Measurements from ENCODE around the gene BBC3.

BBC3 gene

DNA sequence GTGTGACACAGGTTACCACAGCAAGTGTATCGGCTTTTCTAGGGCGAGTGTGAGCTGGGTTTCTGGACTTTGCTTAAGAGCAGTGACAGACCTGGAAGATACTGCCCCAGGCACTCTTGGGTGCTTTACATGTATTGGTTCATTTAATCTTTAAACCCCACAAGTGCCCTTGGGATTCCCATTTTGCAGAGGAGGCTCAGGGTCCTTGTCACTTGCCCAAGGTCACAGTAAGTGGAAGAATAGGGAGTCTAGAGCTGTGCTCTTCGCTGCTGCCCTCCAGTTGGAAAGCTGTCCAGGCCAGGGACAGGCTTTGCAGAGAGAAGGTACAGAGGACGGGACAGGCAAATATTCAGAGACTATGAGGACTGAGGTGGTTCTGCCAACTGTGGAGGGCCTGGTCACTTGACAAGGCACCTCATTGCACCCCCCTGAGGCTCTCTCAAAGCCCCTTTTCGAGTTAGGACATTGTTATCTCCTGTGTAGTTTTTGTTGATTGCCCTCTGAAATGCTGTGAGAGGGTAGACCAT is 42.4 kb downstream of the BBC3 start:
- no peak for DNase-seq

DNA sequence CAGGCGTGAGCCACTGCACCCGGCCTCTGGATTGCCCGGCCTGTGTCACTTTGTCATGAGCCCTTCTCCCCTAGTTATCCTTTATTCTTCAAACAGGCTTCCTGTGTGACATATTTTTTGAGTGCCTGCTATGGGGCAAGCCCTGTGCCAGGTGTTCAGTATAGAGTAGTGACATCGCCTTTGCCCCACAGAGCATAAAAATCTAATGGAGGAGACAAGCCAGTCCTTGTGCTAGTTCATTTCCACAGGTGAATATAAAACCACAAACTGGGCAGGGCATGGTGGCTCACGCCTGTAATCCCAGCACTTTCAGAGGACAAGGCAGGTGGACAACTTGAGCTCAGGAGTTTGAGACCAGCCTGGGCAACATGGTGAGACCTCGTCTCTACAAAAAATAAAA is 43.2 kb downstream of the BBC3 start:
- no peak for DNase-seq

DNA sequence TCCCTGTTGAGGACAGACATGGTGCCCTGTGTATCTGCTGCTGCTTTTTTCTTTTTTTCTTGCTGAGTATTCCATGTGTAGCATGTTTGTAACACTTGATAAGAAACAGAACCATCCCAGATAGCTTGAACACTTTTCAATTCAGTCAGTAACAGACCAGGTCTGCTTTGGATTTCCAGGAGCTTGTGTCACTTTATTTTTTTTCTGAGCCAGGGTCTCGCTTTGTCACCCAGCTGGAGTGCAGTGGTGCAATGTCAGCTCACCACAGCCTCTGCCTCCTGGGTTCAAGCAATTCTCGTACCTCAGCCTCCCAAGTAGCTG is 43.7 kb downstream of the BBC3 start:
- no peak for DNase-seq

DNA sequence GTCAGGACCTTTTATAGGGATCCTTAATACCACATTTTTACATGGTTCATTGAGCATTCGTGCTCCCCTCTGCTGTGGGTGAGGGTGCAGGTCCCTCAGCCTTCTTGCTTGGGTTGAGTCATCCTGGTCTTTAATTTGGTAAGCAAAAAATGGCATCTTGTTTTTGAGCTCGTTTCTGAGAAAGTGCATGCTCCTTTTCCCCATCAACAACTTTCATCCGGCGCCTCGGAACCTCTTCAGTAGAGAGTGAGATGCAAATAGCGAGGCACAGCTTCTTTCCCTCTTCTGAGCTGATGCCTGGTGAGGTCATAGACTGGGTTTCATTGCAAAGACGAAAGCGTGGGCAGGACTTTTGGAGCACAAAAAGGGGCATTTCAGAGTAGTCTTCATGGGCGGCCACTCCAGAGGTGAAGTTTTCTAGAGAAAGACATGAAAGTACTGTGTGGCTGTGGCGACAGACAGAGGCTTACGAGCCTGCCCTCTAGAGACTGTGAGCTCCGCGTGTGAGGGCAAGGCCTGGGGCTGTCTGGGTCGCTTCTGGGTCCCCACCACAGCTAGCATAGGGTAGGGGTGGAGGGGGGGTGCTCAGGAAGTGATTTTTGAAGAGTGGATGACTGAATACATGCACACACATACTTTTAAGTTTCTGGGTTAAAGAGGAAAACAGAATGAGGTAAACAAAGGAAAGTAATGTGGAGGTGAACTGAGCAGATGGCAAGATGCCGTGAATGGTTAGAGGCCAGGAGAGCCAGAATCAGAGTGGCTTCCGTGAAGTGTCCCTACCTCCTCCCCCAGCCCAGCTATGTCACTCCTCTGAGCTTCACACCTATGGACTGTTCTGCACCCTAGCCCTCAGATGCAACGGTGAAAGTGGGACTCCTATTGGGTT is 44.3 kb downstream of the BBC3 start:
- no peak for DNase-seq

DNA sequence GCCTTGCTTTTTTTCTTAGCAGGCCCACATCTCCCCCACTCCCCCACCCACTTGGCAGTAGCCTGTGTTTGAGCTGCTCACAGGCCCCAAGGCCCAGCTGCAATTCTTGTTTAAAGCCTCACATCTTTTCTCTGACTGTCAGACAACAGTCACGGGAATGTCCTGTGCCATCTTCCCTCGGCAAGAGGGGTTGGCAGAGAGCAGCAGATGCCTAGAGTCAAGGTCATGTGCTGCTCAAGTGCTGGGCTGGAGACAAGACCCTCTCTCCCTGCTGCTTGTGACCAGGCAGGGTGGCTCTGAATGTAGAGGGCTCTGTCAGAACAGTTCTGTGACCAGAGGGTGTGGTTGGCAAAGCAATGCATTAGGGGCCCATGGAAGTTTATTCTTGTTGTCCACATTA is 47.4 kb downstream of the BBC3 start:
- DNase-seq = no peak

DNA sequence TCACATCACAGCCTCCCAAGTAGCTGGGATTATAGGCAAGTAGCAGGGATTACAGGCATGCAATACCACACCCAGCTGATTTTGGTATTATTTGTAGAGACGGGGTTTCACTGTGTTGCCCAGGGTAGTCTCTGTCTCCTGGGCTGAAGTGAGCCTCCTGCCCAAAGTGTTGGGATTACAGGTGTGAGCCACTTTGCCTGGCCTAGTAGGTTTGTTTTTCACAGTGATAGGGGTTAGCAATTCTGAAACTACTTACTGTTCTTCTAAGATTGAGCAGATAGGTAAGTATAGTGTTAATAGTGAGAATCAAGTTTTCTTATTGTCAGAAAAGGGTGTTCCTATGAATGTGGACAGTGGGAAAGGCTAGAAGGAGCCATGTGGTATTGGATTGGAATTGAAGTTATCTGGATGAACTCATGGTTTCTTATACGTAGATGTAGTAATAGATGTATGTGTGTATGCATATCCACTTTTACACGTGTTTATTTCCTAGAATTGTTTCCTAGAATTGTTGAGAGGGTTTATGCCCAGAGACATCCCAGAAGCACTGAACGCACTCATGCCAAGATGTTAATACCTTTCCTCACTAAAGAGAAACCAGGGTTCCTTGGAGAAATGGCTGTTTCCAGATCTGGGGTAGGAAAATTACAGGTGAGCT is 51.2 kb downstream of the BBC3 start:
- DNase-seq = no peak

DNA sequence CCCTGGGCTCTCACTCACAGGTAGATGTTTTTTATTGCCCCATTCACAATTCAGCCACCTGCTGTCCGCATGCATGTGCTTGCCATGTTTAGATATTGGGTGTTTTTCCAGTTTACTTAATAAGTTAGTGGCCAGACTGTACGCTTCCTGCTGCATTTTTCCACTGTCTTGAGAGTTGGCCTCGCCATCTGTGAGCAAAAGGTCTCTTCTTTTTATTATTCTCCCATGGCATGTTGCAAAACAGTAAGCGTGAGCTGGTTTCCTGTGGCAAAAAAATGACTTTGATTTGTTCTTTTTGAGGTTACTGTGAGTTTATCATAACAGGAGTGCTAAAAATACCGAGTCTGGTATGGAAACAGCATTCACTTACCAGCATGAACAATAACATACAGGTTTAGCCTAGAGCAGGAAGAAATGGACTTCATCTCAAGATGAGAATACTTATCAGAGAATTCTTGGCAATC is 54.3 kb downstream of the BBC3 start:
- DNase-seq = no peak

DNA sequence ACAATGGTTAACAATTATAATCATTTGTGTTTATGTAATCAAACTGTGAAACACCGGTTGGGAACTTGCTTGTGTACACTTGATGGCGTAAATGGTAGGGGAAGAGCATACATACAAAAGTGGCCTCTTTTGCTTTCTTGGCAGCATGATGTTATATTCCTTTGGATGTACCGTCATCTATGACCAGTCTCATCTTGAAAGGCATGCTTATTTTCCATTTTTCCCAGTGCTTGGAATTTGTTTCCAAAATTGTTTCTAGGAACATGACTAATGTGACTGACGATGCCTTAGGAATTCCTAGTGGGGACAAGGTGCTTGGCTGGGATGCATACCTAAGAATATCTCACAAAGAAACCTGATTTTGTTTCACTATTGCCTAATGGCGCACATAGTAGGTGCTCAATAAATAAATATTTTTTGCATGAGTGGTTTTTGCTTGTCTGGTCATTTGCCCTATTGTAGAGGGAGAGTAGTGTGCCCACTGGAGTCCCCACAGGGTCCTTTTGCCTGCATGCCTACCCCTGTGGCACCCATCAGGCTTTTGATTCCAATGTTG is 54.9 kb downstream of the BBC3 start:
- DNase-seq = no peak

DNA sequence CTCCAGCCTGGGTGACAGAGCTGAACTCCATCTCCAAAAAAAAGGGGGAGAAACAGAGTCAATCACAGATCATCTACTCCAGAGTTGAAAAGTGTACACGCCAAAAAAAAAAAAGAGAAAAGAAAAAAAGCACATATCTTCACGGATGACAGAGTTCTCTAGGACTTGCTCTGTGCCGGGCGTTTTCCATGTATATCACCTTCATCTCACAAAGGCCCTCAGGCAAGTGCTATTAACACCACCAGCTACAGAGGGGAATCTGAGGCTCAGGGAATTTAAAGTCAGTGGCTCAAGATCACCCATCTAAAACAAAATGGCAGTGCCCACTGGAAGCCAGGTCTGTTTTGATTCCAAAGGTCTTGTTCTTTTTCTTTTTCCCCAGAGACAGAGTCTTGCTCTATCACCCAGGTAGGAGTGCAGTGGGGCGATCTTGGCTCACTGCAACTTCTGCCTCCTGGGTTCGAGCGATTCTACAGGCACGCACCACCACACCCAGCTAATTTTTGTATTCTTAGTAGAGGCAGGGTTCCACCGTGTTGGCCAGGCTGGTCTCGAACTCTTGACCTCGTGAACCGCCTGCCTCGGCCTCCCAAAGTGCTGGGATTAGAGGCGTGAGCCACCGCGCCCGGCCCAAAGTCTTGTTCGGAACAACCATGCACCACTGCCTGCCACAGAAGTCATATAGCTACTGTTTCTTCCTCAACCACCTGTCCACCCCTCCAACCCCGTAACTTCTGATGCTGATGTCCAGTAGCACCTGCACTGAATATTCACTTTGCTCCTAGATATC is 58.1 kb downstream of the BBC3 start:
- no peak for DNase-seq

Measured in NCI-H748 treated with DMSO at 0.1 percent for 48 hours (cell line).